KMS-11 (cell line): ENCODE data around the gene MLLT10.

ENCODE experiments used
- H2AFZ ChIP-seq: fragments of 200-600 bp; sonication (generic); 2 replicates; pipeline ENCODE4 v1.6.1; 2016; ENCODE audit warnings: antibody characterized with exemption, mixed run types, low read depth
- H3K27ac ChIP-seq: fragments of 200-600 bp; sonication (generic); 2 replicates; pipeline ENCODE4 v1.6.1; 2016; ENCODE audit warnings: mild to moderate bottlenecking, mixed run types
- H3K27me3 ChIP-seq: fragments of 200-600 bp; sonication (generic); 2 replicates; pipeline ENCODE4 v1.6.1; 2017; ENCODE audit warnings: mild to moderate bottlenecking, low read depth, mixed run types, moderate library complexity; ENCODE audit not compliant: insufficient read depth
- H3K36me3 ChIP-seq: fragments of 200-600 bp; sonication (generic); 2 replicates; pipeline ENCODE4 v1.6.1; 2017; ENCODE audit warnings: mild to moderate bottlenecking, mixed run types; ENCODE audit not compliant: insufficient read depth
- H3K4me1 ChIP-seq: fragments of 200-600 bp; sonication (generic); 2 replicates; pipeline ENCODE4 v1.6.1; 2016; ENCODE audit warnings: mild to moderate bottlenecking, low read depth, mixed run types; ENCODE audit not compliant: poor library complexity, severe bottlenecking
- H3K4me2 ChIP-seq: fragments of 200-600 bp; sonication (generic); 2 replicates; pipeline ENCODE4 v1.7.0; 2016; ENCODE audit warnings: mild to moderate bottlenecking, mixed run types
- H3K4me3 ChIP-seq: fragments of 200-600 bp; sonication (generic); IDR thresholded peaks from 2 replicates; pipeline ENCODE4 v1.6.1; 2017; ENCODE audit warnings: low read depth, low read length, mixed read lengths; ENCODE audit not compliant: insufficient read depth
- H3K79me2 ChIP-seq: fragments of 200-600 bp; sonication (generic); 2 replicates; pipeline ENCODE4 v1.6.1; 2016; ENCODE audit warnings: low read depth, mixed run types; ENCODE audit not compliant: insufficient read depth
- H3K9ac ChIP-seq: fragments of 200-600 bp; sonication (generic); 2 replicates; pipeline ENCODE4 v1.6.1; 2016; ENCODE audit warnings: mild to moderate bottlenecking, mixed run types
- H4K20me1 ChIP-seq: fragments of 200-600 bp; sonication (generic); 2 replicates; pipeline ENCODE4 v1.6.1; 2016; ENCODE audit warnings: mild to moderate bottlenecking, mixed run types; ENCODE audit not compliant: insufficient read depth
- TF ChIP-seq, protein P1 (sequence below): fragments of 200-600 bp; sonication (generic); conservative IDR thresholded peaks from 2 replicates; pipeline ENCODE4 v1.6.1; 2017; ENCODE audit warnings: low read depth, mild to moderate bottlenecking, antibody characterized with exemption, low read length, moderate library complexity, mixed read lengths

MLLT10 gene

DNA sequence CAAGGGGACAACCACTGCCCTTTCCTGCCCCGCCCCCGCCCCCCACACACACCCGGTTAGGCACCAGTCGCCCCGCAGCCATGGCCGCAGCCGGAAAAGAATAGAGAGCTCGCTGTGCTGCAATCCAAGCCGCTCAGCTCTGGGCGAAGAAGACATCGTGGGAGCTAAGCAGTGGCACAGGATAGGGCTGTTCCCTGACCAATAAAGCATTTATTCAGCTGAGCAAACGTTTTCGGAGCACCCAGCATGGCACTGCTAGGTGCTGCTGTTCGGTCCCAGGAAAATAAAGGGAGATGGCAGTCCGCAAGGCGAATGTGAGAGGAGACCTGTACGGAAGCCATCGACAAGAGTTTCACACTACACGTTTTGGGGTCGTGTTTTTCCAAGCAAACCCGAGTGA, 26.9 kb upstream of the MLLT10 start:
- Histone ChIP-seq H3K36me3 (no peaks in the 10 kb centered on the region), H3K4me2 (no peak overlapping the region), H4K20me1 (no peaks in the 10 kb centered on the region), H3K9ac (no peak overlapping the region), H2AFZ (no peak overlapping the region), H3K4me3 (no peak overlapping the region), H3K79me2 (no peaks in the 10 kb centered on the region), H3K4me1 (no peaks in the 10 kb centered on the region), H3K27me3 (no peaks in the 10 kb centered on the region), H3K27ac (no peak overlapping the region)
- TF ChIP-seq, protein P1, sequence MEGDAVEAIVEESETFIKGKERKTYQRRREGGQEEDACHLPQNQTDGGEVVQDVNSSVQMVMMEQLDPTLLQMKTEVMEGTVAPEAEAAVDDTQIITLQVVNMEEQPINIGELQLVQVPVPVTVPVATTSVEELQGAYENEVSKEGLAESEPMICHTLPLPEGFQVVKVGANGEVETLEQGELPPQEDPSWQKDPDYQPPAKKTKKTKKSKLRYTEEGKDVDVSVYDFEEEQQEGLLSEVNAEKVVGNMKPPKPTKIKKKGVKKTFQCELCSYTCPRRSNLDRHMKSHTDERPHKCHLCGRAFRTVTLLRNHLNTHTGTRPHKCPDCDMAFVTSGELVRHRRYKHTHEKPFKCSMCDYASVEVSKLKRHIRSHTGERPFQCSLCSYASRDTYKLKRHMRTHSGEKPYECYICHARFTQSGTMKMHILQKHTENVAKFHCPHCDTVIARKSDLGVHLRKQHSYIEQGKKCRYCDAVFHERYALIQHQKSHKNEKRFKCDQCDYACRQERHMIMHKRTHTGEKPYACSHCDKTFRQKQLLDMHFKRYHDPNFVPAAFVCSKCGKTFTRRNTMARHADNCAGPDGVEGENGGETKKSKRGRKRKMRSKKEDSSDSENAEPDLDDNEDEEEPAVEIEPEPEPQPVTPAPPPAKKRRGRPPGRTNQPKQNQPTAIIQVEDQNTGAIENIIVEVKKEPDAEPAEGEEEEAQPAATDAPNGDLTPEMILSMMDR = no peak

DNA sequence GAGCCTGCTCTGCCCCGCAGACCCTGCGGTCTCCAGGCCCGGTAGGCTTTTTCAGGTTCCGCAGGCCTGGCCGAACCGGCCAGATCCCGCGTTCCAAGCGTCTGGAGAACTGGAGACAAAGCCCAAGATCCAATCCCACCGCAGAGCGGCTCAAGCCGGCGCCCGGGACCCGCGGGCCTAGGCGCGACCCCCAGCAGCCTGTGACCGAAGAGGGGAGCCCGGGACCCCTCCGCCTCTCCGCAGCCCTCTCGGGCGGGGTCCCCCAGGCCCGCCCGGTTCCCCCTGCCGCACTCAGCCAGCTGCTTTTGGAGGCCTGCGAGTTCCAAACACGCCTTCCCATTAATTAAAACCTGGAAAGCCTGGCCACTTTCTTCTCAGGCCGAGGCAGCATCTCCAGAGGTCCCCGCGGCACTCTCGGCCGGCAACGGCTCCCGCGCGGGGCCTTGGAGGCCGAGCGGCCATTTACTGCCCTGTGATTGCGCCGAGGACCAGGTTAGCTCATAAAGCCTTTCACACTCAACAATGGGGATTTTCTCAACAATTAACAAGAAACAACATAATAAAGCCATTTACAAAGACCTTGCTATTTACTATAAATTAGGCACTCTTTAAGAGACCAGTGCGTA, 25.2 kb upstream of the MLLT10 start:
- Histone ChIP-seq H3K4me3 (no peak overlapping the region), H4K20me1 (no peaks in the 10 kb centered on the region), H3K27ac (no peak overlapping the region), H2AFZ (no peak overlapping the region), H3K27me3 (no peaks in the 10 kb centered on the region; the same call in 1 of the 2 replicates), H3K4me1 (no peaks in the 10 kb centered on the region), H3K79me2 (no peaks in the 10 kb centered on the region), H3K4me2 (no peak overlapping the region), H3K36me3 (no peaks in the 10 kb centered on the region), H3K9ac (no peak overlapping the region)
- TF ChIP-seq, protein P1 = no peak

DNA sequence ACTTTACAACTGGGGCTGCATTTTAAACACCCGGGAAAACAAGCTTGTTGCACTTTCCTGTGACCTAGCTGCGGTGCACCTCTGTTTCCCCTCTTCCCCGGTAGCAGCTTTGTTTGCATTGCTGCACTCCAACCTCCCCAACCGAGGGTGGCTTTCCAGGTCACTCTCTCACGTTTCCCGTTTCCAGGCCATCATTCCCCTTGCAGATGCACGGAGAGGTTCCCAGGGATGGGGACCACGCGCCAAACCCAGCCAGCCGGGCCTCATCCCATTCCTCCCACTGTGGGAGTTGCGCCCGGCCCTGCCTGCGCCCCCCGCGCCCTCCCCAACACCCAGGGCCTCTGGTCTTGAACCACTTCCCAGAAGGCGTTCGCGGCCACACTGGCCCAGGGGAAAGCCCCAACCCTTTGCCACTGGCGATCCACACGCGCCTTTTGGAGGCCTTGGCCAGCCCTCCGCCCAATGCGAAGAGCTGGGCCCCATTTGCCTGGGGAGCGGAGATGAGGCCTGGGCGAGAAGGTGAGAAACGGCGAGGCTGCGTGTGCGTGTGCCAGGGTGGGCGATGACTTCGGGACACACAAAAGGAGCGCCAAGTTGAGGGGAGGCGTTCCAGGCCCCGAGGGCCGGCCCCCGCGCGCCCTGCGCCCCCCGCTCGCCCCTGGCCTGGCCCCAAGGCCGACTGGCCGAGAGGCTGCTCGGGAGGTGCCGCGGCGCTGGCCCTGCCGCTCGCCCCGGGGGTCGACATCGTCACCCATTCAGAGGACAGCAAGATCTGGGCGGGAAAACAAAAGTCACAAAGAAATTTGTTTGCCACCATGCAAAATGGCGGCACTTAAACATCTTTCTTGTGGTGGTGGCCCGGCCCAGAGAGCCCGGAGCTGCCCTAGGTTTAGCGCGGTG, 24.4 kb upstream of the MLLT10 start:
- Histone ChIP-seq H3K27me3 (no peaks in the 10 kb centered on the region; the same call in 1 of the 2 replicates), H3K27ac (no peak overlapping the region), H3K79me2 (no peaks in the 10 kb centered on the region), H3K36me3 (no peaks in the 10 kb centered on the region), H3K9ac (no peak overlapping the region), H3K4me3 (no peak overlapping the region), H2AFZ (no peak overlapping the region), H3K4me2 (no peak overlapping the region), H4K20me1 (no peaks in the 10 kb centered on the region), H3K4me1 (no peaks in the 10 kb centered on the region)
- TF ChIP-seq, protein P1 = no peak

DNA sequence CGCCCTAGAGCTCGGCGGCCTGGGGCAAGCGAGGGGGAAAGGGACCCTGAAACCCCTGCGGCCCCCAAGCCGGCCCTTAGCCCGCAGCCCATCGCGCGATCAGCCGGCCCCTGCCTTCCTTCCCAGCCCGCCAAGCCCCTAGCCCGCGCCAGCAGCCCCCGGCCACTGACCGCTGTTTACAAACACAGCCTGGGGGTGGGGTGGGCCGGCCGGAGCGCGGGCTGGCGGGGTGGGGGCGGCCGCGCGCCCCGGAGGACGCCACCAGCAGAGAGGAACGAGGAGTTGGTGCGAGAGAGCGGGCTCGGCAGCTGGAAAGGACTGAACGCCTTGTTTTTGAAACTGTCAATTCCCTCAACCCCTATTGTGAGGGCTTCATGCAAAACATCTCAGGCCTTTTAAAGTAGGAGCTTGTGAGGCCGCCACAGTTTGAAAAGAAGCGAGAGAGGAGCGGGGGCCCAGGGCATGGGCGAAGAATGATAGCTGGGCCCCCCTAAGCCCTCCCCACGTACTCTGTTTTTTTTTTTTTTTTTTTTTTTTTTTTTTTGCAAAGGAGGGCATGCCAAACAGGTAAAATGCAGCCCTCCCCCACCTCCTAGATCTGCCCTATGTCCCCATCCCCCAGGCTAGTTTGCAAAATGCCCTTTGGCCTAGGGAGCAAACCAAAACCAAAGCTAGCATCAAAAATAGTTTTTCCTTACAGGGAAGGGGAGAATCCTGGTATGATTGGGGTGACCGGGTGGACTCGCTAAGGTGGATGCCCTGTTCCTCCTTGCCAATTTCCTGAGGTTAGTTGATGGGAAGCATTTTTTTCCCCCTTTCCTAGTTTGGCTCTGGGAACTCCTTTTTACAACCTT, 23.6 kb upstream of the MLLT10 start:
- no peak overlapping the region for H3K27ac ChIP-seq
- no peak overlapping the region for H2AFZ ChIP-seq
- peaks cover under 1% of the 10 kb centered on the region; the same call in 1 of the 2 replicates for H3K27me3 ChIP-seq
- H4K20me1 ChIP-seq = no peaks in the 10 kb centered on the region
- no peak overlapping the region for H3K9ac ChIP-seq
- no peaks in the 10 kb centered on the region for H3K79me2 ChIP-seq
- TF ChIP-seq, protein P1 = no peak
- H3K4me2 ChIP-seq = no peak overlapping the region
- H3K4me1 ChIP-seq = peaks cover under 1% of the 10 kb centered on the region
- H3K36me3 ChIP-seq = no peaks in the 10 kb centered on the region
- H3K4me3 ChIP-seq = no peak overlapping the region
